ENCODE data around the gene LRCH3.

DNA sequence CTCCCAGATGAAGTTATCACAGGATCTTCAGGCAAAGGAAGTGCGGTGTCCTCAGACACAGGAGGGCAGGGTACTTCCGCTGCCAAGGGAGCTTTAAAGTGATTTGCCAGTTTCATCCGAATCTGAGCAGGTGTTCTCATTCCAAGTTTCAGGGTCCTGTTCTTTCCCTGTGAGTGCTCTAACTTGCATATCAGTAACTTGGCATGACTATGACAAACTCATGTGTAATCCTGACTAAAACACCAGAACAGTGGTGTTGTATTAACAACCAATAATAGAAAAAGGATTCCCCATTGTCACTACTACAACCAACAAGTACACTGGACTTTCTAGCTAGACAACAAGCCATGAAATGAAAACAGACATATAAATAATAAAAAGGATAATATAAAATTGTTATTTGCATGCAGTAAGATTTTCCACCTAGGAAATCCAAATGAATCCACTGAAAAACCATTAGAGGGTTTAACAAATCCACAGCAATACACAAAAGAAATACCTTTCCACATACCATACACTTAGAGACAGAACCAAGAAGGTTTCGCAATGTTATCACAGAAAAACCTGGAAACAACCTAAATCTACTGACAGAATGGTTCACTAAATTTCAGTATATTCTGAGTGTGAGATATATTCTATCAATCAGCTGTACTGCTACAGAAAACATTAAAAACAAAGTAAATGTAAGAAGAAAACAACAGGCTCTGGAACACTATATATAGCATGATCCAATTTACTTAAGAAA, 118.1 kb downstream of the LRCH3 start:
- no peak for TF ChIP-seq POLR2AphosphoS5 (IDR thresholded peaks at IDR 0.05; ENCODE audit: insufficient read depth in 1 of 2, low read depth in 1 of 2)
- TF ChIP-seq, protein P1, sequence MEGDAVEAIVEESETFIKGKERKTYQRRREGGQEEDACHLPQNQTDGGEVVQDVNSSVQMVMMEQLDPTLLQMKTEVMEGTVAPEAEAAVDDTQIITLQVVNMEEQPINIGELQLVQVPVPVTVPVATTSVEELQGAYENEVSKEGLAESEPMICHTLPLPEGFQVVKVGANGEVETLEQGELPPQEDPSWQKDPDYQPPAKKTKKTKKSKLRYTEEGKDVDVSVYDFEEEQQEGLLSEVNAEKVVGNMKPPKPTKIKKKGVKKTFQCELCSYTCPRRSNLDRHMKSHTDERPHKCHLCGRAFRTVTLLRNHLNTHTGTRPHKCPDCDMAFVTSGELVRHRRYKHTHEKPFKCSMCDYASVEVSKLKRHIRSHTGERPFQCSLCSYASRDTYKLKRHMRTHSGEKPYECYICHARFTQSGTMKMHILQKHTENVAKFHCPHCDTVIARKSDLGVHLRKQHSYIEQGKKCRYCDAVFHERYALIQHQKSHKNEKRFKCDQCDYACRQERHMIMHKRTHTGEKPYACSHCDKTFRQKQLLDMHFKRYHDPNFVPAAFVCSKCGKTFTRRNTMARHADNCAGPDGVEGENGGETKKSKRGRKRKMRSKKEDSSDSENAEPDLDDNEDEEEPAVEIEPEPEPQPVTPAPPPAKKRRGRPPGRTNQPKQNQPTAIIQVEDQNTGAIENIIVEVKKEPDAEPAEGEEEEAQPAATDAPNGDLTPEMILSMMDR (IDR thresholded peaks at IDR 0.05) = no peak
- no peak for TF ChIP-seq POLR2A (IDR thresholded peaks at IDR 0.05)

Measured in vagina (tissue), 2 donors.